HG03342 (cell line): ENCODE measurements around the gene SNRPD2.
"Not testable (repeated sequence)": the region's sequence is repeated elsewhere in the genome, so short reads cannot be mapped to it uniquely, and the experiment has no call there.

Experiments used
- ATAC-seq: cut with Tn5 transposase; IDR thresholded peaks from one replicate; pipeline ENCODE4 v1.9.1; 2021; ENCODE audit warnings: mild to moderate bottlenecking, moderate library complexity; ENCODE audit not compliant: unreplicated experiment

The SNRPD2 gene

DNA sequence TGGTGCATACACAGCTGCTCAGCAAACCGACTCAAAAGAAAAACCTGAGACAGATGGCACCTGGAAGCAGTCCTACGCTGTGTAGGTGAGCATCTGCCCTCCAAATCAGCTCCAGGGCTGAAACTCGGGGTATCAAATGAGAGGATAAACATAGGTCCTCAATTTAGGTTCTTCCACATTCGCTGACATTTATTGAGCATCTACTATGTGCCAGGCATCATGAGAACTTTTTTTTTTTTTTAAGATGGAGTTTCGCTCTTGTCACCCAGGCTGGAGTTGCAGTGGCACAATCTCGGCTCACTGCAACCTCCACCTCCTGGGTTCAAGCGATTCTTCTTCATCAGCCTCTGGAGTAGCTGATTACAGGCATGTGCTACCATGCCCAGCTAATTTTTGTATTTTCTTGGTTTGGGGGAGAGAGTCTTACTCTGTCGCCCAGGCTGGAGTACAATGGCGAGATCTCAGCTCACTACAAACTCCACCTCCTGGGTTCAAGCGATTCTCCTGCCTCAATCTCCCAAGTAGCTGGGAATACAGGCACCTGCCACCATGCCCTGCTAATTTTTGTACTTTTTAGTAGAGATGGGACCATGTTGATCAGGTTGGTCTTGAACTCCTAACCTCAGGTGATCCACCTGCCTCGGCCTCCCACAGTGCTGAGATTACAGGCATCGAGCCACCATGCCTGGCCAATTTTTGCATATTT is 14.1 kb upstream of the SNRPD2 start:
- no peak for ATAC-seq

DNA sequence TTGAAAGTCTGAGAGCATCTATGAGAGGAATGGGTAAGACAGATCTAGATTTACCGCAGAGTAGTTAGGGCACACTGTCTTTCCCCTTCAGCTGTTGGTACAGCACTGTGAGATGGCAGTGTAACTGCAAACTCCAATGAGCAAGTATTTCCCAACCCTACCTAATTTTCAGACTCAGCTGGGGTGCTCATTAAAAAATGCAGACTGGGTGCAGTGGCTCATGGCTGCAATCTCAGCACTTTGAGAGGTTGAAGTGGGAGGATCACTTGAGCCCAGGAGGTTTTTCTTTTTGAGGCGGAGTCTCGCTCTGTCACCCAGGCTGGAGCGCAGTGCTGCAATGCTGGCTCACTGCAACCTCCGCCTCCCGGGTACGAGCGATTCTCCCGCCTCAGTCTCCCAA is 13.4 kb upstream of the SNRPD2 start:
- ATAC-seq: no peak

DNA sequence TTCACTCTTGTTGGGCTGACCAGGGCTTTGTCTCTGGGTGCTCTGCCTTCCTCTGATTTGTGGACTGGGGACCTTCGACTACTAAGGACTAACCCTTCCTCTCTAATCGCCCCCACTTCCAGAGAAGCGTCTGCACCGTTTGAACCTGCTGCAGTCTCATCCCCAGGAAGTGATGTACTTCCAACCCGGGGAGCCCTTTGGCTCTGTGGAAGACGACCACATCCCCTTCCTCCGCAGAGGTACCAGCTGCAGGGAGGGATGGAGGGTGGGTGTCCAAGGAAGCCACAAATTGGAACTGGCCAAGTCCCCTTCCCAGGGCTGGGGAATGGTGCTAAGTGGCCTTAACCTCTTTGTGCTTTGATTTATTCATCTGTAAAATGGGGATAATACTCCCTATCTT is 9.9 kb upstream of the SNRPD2 start:
- no peak for ATAC-seq

DNA sequence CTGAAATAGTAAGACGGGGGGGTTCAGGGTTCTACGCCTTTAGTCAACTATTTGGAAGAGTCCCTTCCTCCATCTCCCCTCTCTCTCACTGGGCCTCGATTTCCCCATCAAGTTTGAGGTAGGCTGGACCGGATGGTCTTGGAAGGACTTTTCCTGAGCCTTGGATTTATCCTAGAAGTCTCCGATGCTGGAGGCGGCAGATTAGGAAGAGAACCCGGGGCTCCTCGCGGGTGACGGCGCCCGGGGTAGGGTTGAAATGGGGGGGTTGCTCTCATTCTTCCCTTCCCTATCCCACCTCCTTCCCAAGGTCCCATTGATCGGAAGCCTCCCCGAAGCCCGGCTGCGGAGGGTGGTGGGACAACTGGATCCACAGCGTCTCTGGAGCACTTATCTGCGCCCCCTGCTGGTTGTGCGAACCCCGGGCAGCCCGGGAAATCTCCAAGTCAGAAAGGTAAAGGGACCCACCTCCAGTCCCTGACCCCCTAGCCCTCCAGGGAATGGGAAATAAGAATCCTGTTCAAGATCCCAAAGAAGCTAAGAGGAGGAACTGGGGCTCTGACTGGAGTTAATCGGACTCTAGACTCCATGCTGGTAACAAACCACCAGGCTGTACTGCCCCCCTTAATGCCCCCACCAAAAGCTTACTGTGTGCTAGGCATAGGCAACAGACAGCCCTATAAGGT is 1.5 kb upstream of the SNRPD2 start:
- ATAC-seq: no peak

DNA sequence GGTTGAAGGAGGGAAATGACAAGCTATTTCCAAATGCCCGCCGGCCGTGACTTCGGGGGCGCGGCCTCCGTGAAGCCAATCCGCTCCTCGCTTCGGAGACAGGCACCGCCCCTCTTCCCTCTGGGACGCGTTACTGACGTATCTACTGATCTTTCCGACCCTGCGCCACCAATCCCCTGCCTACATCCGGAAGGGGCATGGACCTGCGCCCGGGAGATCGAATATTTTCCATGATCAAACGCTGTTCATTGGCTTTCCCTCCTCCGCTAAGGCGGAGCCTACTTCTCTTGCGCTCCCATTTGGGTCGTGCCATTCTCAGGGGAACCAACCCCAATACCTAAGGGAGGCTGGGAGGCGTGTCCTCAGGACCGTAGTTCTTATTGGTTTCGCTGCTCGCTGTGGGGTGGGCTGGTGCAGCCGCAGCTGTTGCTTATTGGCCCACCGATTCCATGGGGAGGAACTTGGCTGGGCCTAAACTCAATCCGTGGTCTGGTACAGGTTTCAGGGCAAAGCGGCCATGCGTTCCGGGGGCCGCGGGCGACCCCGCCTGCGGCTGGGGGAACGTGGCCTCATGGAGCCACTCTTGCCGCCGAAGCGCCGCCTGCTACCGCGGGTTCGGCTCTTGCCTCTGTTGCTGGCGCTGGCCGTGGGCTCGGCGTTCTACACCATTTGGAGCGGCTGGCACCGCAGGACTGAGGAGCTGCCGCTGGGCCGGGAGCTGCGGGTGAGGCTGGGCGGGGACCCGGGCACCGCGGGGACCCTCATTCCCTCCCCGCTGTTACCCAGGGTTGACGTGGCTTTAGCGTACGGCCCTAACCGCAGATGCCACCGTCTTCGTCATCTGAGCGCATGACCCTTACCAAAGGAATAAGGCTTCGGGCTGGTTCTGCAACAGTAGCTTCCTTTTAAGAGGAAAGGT is 693 bp upstream of the SNRPD2 start, which contains the start of gene QPCTL:
QPCTL (plus strand) TSS at position 480 of the 919 bp plus-strand sequence; CDS start at position 518, 38 bp downstream.
- peak; percentile 77 for ATAC-seq

DNA sequence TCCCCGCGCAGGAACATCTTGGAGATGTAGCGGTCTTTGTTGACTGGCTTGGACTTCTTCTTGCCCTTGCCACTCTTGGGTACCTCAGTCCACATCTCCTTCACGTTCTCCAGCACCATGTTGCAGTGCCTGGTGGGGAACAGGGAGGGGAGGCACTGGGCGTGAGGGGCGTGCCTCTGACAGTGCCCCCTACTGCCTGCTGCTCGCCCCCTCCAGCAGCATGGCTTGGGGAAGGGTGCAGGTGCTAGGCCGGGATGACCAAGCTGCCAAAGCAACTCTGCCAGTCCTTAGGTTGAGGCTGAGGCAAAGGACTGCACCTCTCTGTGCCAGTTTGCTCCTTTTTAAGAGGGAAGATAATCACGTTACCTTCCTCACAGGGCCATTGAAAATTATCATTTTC is 4.2 kb downstream of the SNRPD2 start:
- ATAC-seq: no peak

DNA sequence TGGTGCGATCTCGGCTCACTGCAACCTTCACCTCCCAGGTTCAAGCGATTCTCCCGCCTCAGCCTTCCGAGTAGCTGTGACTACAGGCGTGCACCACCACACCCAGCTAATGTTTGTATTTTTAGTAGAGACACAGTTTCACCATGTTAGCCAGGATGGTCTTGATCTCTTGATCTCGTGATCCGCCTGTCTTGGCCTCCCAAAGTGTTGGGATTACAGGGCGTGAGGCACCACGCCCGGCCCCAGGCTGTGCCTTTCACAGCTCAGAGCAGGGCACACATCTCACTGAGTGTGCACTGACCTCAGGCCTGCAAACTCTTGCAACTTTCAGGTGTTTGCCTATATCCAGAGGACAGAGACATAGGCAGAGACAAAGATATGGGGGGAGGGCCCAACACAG is 6.7 kb downstream of the SNRPD2 start:
- ATAC-seq: not testable (repeated sequence)

DNA sequence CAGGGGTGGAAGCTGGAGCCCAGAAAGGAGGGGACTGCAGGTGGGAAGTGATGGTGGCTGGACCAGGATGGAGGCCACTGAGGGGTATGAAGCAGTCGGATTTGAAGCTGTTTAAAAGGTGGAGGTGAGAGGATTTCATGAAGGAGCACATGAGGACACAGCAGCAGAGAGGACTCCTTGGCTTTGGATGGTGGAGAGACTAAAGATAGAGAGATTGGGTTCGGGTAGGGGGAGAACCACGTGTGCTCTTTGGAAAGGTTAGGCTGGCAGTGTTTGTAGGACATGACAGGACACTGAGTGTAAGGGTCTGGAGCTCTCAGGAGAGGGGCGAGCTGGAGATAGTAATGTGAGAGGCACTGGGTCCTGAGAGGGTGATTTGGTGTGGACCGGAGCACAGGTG is 8.8 kb downstream of the SNRPD2 start:
- ATAC-seq: no peak

DNA sequence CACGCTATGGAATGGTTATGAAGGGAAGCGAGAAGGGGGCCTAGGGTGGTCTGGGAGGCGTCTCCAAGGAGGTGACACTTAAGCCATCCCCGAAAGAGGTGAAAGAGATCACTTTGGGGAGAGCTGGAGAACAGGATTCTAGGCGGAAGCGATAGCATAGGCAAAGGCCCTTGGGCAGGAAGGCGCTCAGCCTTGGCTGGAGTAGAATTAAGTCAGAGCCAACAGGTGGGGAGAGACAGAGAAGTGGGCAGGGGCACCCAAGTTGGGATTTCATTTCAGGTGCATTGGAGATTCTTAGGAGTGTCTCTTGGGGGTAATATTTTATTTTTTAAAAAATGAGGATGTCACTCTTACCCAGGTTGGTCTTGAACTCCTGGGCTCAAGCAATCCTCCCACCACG is 9.6 kb downstream of the SNRPD2 start:
- no peak for ATAC-seq

DNA sequence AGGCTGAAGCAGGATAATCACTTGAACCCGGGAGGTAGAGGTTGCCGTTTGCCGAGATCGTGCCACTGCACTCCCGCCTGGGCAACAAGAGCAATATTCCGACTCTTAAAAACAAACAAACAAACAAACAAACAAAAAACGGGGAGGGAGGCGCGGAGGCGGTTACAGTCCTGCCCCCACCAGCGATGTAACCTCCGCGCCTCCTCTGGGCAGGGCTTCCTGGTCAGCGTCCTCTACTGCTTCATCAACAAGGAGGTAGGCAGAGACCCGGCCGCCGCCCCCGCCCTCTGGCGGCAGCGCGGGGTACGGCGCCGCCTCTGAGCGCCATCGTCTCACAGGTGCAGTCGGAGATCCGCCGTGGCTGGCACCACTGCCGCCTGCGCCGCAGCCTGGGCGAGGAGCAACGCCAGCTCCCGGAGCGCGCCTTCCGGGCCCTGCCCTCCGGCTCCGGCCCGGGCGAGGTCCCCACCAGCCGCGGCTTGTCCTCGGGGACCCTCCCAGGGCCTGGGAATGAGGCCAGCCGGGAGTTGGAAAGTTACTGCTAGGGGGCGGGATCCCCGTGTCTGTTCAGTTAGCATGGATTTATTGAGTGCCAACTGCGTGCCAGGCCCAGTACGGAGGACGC is 10.2 kb downstream of the SNRPD2 start:
- peak; percentile 62 for ATAC-seq

DNA sequence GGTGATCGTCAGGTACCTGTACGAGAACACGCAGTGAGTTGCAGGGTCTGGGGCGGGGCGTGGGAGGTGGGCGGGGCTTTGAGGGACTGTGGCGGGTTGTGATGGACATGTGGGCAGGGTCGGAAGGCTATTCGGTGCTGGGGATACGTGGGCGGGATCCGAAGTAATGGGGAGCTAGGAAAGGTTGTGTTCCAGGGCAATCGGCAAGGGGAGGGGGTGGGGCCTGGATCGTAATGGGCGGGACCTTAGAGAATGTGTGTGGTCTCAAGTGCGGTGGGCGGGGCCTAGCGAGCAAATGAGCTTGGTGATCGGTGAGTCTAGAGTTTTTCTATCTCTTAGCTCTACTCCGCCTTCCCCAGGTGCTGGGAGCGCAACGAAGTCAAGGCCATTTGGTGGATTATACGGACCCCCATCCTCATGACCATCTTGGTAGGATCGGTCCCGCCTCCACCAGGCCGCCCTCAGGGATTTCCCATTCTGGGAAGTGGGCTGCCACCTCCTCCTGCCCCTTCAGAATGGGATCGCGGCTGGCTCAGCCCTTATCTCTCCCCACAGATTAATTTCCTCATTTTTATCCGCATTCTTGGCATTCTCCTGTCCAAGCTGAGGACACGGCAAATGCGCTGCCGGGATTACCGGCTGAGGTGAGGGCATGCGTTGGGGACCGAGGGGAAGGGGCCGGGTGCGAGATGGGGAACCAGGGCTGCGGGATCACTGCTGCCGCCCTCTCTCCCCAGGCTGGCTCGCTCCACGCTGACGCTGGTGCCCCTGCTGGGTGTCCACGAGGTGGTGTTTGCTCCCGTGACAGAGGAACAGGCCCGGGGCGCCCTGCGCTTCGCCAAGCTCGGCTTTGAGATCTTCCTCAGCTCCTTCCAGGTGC is 14.2 kb downstream of the SNRPD2 start:
- peak; percentile 37 for ATAC-seq

DNA sequence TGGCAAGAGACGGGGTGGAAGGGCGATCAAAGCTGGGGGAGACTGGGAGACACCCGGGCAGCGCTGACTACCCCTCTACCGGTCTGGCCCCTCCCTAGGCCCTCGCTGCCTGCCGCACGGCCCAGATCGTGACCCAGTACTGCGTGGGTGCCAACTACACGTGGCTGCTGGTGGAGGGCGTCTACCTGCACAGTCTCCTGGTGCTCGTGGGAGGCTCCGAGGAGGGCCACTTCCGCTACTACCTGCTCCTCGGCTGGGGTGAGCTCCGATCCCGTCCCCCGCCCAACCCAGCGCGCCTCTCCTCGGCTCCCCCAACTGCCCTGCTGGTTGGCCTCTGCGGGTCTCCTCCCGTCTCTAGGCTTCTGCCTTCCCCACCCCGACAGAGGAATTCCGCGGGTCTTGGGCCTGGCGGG is 14.9 kb downstream of the SNRPD2 start:
- no peak for ATAC-seq

DNA sequence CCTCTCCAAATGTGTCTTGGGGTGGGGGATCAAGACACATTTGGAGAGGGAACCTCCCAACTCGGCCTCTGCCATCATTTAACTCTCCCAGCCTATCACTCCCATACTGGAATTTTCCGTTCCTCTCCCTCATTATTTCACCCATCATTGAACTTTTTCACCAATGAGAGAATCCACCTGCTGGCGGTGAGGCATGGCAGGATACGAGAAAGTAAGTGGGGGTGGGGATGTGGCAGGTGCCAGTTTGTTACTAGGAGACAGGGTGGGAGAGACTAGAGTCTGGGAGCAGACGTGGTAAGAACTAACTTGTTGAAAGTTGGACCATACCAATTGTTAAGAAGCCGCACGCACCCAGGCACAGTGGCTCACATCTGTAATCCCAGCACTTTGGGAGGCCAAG is 16.8 kb downstream of the SNRPD2 start:
- ATAC-seq: no peak

DNA sequence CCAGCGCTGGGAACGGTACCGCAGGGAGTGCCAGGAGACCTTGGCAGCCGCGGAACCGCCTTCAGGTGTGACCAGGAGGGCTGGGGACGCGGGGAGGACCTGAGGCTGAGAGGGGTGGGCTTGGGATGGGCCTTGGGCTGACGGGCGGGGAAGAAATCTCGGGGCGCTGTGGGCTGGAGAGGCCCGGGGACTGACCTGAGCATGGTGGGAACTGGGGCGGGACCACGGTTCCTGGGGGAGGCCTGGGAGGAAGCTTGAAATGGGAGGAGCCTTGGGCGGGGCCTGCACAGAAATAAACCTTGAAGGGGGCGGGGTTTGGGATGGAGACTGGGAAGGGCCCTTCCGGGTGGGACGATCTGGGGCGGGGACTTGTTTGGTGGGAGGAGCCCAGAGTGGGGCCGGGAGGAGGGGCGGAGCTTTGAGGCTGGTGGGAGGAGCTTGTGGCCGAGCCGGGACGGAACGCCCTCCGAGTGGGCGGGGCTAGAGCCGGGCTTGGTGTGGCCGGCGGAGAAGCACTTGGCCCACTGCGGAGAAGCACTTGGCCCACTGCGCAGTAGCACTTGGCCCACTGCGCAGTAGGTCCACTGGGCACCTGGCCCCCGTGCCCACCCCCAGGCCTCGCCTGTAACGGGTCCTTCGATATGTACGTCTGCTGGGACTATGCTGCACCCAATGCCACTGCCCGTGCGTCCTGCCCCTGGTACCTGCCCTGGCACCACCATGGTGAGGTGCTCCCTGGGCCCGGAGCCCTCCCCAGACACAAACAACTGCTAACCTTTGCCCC is 20.9 kb downstream of the SNRPD2 start:
- ATAC-seq: peak; percentile 45

DNA sequence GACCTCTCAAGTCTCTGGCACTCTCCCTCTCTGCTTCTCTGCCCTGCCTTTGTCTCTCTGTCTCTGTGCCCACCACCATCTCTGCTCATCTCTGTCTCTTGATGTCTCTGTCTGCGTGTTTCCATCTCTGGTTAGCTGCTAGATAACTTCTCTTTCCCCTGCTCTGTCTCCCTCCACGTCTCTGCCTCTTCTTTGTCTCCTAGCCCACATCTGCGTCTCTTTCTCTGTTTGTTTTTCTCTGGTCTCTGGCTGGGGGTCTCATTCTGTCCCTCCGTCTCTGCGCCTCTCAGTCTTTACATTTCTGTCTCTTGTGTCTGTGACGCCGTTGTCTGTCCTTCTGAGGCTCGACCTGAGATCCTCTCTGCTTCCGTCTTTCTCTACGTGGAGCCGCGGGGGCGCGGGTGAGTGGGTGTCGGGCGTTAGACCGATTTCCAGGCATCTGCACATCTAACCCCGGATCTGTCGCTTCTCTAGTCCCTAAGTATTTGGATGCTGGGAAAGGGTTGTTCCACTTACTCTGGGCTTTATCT is 23.3 kb downstream of the SNRPD2 start:
- ATAC-seq: no peak

DNA sequence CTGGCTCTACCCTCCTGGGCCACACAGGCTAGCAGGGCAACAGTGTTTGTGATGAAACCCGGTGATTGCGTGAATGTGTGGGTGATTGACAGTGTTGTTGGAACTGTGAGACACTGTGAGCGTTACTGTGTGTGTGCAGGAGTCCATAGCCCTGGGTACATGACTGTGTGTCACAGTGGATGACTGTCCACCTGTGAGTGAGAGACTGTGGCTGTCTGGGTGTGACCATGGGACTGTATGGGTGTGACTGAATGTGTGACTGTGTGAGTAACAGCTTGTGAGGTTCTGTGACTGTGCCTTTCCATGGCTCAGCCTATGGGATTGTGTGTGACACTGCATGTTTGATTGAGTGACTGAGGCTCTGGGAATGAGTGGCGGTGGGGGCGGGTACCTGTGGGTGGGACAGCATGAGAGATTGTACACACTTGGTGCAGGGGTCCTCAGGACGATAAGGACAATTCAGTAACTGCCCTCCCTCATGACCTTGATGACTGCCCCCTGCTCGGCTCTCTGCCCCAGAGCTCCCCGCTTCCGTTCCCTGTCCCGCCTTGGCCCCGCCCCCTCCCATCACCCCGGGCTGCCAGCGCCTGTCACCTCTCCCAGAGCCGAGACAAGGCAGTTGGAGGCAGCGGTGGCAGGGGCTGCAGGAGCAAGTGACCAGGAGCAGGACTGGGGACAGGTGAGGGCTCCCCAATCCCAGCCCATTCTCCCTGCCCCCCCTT is 24.0 kb downstream of the SNRPD2 start, which contains the start of gene GIPR:
GIPR (plus strand) TSS at position 602 of the 722 bp plus-strand sequence. CDS start 1,300 bp downstream, outside the sequence.
- ATAC-seq: no peak

DNA sequence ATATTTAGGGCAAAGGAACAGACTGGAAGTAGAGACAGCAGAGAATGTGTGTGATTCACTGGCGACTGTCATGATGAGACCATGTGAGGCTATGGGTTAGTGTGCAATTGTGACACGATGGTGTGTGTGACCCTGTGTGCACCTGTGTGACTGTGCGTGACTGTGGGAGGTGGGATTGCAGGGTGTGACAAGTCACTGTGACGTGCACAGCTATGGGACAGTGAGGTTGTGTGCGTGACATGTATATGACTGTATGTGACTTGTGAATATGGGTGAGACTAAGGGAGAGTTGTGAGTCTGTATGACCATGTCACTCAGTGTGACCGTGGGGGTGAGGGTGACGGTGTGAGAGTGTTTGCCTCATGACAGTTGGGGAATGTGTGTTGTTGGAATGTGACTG is 27.2 kb downstream of the SNRPD2 start:
- no peak for ATAC-seq

DNA sequence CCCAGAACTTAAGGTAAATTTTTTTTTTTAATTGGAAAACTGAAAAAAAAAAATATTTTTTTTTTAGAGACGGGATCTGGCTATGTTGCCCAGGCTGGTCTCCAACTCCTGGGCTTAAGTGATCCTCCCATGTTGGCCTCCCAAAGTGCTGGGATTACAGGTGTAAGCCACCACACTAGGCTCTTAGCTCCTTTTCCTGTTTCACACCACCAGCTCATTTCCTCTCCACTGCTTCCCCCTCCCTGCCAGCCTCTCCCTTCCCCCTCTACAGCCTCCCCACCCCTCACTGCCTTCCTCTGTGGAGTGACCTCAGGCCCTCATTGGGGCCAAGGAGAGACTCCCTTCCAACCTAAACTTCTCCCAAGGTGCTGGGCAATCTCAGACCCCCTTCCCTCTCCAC is 28.0 kb downstream of the SNRPD2 start:
- no peak for ATAC-seq
